Kidney (tissue), 14 donors: ENCODE results near the gene TFB1M. TPM values are rescaled to one million over a fixed set of nuclear protein-coding genes. Genes with fewer than 3 reads are reported as not detected.

Source experiments
- DNase-seq, 5 donors: peaks; one replicate each; pipeline ENCODE4 v3.0.0-alpha.2; 2013 to 2020
- FAIRE-seq: peaks from 2 replicates; lab custom pipeline; 2012; peaks lifted over from hg19 to GRCh38; lab: Jason Lieb, UNC
- H3K27ac ChIP-seq, 2 donors: one replicate each; pipeline ENCODE4 v1.7.0; 2013; ENCODE audit warnings: low read depth in 2 of 2, low read length in 2 of 2, inconsistent platforms in 1 of 2
- H3K27me3 ChIP-seq: one replicate; pipeline ENCODE4 v1.7.1; 2013; ENCODE audit warnings: low read length, inconsistent platforms; ENCODE audit not compliant: control insufficient read depth, insufficient read depth
- H3K36me3 ChIP-seq, 3 donors: one replicate each; pipeline versions ENCODE4 v1.7.0 to v1.7.1; 2013; ENCODE audit warnings: low read length in 3 of 3, control low read depth in 1 of 3, inconsistent platforms in 1 of 3; ENCODE audit not compliant: insufficient read depth in 3 of 3, control insufficient read depth in 2 of 3
- H3K4me1 ChIP-seq, 3 donors: one replicate each; pipeline versions ENCODE4 v1.7.0 to v1.7.1; 2013; ENCODE audit warnings: low read length in 3 of 3, inconsistent platforms in 1 of 3, low read depth in 1 of 3; ENCODE audit not compliant: control insufficient read depth in 2 of 3, insufficient read depth in 2 of 3
- H3K4me3 ChIP-seq, 3 donors: one replicate each; pipeline versions ENCODE4 v1.7.0 to v1.8.1; 2013; ENCODE audit warnings: low read length in 3 of 3, control low read depth in 1 of 3, inconsistent platforms in 1 of 3
- H3K9ac ChIP-seq, 3 donors: one replicate each; pipeline versions ENCODE4 v1.7.0 to v1.7.1; 2013; ENCODE audit warnings: low read length in 3 of 3, control low read depth in 1 of 3, inconsistent platforms in 1 of 3
- H3K9me3 ChIP-seq, 3 donors: one replicate each; pipeline versions ENCODE4 v1.7.0 to v1.7.1; 2013; ENCODE audit warnings: low read length in 3 of 3, control low read depth in 1 of 3, inconsistent platforms in 1 of 3; ENCODE audit not compliant: control insufficient read depth in 2 of 3, insufficient read depth in 1 of 3
- CTCF ChIP-seq: IDR thresholded peaks from 3 replicates; pipeline ENCODE4 v1.5.1; 2012; ENCODE audit warnings: mild to moderate bottlenecking, moderate library complexity, borderline replicate concordance; ENCODE audit not compliant: insufficient read depth; ENCODE audit errors: extremely low read depth
- intact Hi-C: fragments of 100-400 bp; cut with DNase I; formaldehyde crosslinking; loops from one replicate; pipeline ENCODE4 v1.11.1; 2022
- polyA plus RNA-seq: library from polyadenylated mRNA; stranded (reverse); fragments of 350-450 nt; fragmentation: Illumina TruSeq; extraction: RNeasy Lipid Tissue Mini Kit (QIAGEN cat#74804); gene quantifications from one replicate; pipeline ENCODE4 v1.2.3, GENCODE V29; 2014; ENCODE audit warnings: low read depth, low replicate concordance; ENCODE audit not compliant: insufficient read depth
- total RNA-seq: library from RNA; stranded (reverse); fragmentation: NEBNext Ultra II Directional; extraction: Animal tissue kit (Norgen Biotek cat#: 25700); gene quantifications from one replicate; pipeline ENCODE4 v1.2.1, GENCODE V29; 2021
- donor health status: control.
- donor health status: control.
- donor health status: control.
- donor health status: control.
- donor health status: control.
- donor health status: DM: yes; HTN: yes; CAD: no.
- donor health status: Normal renal cell carcinoma (clear cell type).

The TFB1M gene
- total and polyA plus RNA-seq, 2 donors from 2014 or later, result 16.3 to 28.1 TPM

DNA sequence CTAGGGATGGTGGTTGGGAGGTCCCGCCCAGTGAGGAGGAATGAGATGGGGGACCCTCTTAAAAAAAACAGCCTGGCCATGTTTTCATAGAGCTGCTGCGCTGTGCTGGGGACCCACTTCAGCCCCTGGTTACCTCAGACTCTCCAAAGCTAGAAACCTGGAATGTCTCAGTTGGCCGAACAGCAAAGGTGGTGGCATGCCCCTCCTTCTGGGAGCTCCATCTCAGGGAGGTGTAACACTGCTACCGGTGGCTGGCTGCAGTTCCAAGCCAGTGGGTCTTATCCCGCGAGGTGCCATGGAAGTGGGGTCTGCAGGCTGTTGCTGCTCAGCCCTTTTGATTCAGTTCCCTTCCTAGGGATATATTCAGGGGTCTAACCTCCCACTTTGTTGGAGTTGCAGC, 35.7 kb upstream of the TFB1M start:
- DNase-seq (no peak), FAIRE-seq (no peak)
- TF ChIP-seq CTCF, result no peak
- Histone ChIP-seq H3K9ac (no peak overlapping the region), H3K4me3 (no peak overlapping the region), H3K27me3 (no peaks in the 10 kb centered on the region), H3K27ac (no peak overlapping the region), H3K9me3 (peaks cover 0 to 6% (median 3%) of the 10 kb centered on the region in 3 donors), H3K4me1 (no peaks in the 10 kb centered on the region), H3K36me3 (no peaks in the 10 kb centered on the region)
- intact Hi-C loops, result no loop called here

DNA sequence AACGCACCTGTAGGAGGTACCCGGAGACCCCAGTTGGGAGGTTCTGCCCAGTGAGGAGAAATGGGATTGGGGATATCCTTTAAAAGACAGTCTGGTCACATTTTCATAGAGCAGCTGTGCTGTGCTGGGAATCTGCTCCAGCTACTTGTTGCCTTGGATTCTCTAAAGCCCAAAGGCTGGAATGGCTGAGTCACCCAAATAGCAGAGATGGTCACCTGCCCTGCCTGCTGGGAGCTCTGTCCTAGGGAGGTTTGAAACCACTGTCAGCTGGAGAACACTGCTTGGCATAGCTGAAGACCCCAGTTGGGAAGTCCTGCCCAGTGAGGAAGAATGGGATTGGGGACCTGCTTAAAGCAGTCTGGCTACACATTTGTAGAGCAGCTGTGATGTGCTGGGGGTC, 34.8 kb upstream of the TFB1M start:
- Histone ChIP-seq H3K36me3 (no peaks in the 10 kb centered on the region), H3K4me1 (no peaks in the 10 kb centered on the region), H3K4me3 (no peak overlapping the region), H3K27ac (no peak overlapping the region), H3K27me3 (no peaks in the 10 kb centered on the region), H3K9me3 (peaks cover 0 to 3% (median 0%) of the 10 kb centered on the region in 3 donors), H3K9ac (no peak overlapping the region)
- FAIRE-seq (no peak), DNase-seq (no peak)
- TF ChIP-seq CTCF, result no peak
- intact Hi-C loops, result no loop called here

DNA sequence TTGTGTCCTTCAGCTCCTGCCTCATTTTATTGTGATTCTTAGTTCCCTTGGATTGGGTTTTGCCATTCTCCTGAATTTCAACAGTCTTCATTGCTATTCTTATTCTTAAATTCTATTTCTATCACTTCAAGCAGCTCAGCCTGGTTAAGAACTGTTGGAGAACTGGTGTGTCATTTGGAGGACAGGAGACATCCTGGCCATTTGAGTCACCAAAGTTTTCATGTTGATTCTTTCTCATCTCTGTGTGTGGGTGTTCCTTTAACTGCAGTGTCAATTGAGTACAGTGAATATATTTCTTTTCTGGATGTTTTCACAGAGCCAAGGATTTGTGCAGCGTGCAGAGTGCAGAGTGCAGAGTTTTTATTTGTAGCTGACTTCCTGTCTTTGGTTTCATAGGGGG, 33.5 kb upstream of the TFB1M start:
- intact Hi-C loops, result no loop called here

More for the DNA sequence above, 33.5 kb upstream of the TFB1M start:
- Histone ChIP-seq H3K27me3 (no peaks in the 10 kb centered on the region), H3K4me3 (no peak overlapping the region), H3K4me1 (no peaks in the 10 kb centered on the region), H3K36me3 (no peaks in the 10 kb centered on the region), H3K9ac (no peak overlapping the region), H3K27ac (no peak overlapping the region), H3K9me3 (no peaks in the 10 kb centered on the region)
- no peak for TF ChIP-seq CTCF
- DNase-seq (no peak), FAIRE-seq (no peak)
